Measurements from ENCODE around the gene SELENOO. TPM values are rescaled to one million over a fixed set of nuclear protein-coding genes. Genes with fewer than 3 reads are reported as not detected.
"Not testable (repeated sequence)": the region's sequence is repeated elsewhere in the genome, so short reads cannot be mapped to it uniquely, and the experiment has no call there.

The SELENOO gene
- total RNA-seq, 1 donor from 2014 or later: 23.8 TPM

DNA sequence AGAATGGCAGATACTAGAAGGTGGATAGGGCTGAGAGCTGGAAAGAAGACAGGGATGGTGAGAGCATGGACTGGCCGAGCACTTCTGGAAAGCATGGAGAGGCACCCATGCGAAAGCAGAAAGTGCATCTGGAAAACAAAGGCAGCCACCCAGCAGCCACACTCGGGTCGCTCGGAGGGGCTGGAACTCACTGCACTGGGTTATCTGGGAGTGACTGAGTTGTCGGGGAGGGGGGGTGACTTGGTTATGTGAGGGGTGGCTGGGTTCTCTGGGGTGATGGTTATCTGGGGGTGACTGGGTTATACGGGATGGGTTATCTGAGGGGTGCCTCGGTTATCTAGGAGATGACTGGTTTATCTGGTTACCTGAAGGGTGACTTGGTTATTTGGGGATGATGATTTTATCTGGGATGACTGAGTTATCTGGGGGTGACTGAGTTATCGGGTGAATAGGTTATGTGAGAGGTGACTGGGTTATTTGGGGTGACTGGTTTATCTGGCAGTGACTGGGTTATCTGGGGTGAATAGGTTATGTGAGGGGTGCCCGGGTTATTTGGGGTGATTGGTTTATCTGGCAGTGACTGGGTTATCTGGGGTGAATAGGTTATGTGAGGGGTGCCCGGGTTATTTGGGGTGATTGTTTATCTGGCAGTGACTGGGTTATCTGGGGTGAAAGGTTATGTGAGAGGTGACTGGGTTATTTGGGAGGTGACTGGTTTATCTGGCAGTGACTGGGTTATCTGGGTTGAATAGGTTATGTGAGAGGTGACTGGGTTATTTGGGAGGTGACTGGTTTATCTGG is 32.9 kb upstream of the SELENOO start:
- DNase-seq (ENCODE audit: extremely low spot score, unreplicated experiment): no peak
- TF ChIP-seq, protein P1, sequence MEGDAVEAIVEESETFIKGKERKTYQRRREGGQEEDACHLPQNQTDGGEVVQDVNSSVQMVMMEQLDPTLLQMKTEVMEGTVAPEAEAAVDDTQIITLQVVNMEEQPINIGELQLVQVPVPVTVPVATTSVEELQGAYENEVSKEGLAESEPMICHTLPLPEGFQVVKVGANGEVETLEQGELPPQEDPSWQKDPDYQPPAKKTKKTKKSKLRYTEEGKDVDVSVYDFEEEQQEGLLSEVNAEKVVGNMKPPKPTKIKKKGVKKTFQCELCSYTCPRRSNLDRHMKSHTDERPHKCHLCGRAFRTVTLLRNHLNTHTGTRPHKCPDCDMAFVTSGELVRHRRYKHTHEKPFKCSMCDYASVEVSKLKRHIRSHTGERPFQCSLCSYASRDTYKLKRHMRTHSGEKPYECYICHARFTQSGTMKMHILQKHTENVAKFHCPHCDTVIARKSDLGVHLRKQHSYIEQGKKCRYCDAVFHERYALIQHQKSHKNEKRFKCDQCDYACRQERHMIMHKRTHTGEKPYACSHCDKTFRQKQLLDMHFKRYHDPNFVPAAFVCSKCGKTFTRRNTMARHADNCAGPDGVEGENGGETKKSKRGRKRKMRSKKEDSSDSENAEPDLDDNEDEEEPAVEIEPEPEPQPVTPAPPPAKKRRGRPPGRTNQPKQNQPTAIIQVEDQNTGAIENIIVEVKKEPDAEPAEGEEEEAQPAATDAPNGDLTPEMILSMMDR (conservative IDR thresholded peaks at IDR 0.05): no peak
- Mint-ChIP-seq H3K9me3 (no peaks in the 10 kb centered on the region), H3K4me3 (peak overlapping the region; percentile 81), H3K4me1 (ENCODE audit: unreplicated experiment) (no peaks in the 10 kb centered on the region), H3K36me3 (no peaks in the 10 kb centered on the region), H3K27me3 (peaks cover 39% of the 10 kb centered on the region), H3K27ac (peak overlapping the region; percentile 74)

- peaks cover 39% of the 10 kb centered on the region for H3K27me3 Mint-ChIP-seq
- not testable (repeated sequence) for H3K4me1 Mint-ChIP-seq (ENCODE audit: unreplicated experiment); H3K9me3 Mint-ChIP-seq; DNase-seq (ENCODE audit: extremely low spot score, unreplicated experiment); H3K36me3 Mint-ChIP-seq
- peak overlapping the region; percentile 72 for H3K27ac Mint-ChIP-seq
- H3K4me3 Mint-ChIP-seq: peak overlapping the region; percentile 86
Measured at GRCh38 chr22:50168490-50169180, 32.2 kb upstream of the SELENOO start.

DNA sequence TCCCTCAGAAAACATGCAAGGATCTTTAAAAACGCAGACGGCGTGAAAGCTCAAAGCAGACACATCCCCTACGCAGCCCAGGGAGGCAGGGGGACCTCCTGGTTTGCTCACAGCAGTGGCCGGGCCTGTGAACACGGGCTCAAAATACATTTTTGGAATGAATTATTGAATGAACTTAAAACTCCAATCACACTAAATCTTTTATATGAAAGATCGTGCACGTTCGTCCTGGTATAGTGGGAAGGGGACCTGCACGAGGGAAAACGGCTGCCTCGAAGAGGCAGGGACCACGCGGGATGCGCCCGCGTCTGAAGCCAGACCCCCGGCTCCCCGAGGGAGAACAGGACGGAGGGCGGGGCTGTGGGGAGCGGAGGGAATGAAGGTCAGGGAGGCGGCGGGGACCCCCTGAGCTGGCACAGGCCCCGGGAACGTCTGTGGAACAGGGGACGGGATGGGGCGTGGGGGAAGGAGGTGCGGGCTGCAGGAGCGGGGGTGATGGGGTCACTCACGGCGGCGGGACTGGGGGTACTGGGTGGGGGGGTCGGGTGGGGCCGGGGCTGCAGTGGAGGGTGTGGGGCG is 31.5 kb upstream of the SELENOO start:
- DNase-seq (ENCODE audit: extremely low spot score, unreplicated experiment): peak; percentile 66
- Mint-ChIP-seq H3K27ac (peak overlapping the region; percentile 72), H3K9me3 (no peaks in the 10 kb centered on the region), H3K4me3 (peak overlapping the region; percentile 86), H3K36me3 (no peaks in the 10 kb centered on the region), H3K27me3 (peaks cover 42% of the 10 kb centered on the region), H3K4me1 (ENCODE audit: unreplicated experiment) (no peaks in the 10 kb centered on the region)
- TF ChIP-seq, protein P1 (conservative IDR thresholded peaks at IDR 0.05): no peak

- peaks cover 41% of the 10 kb centered on the region for H3K27me3 Mint-ChIP-seq
- H3K4me3 Mint-ChIP-seq: peak overlapping the region; percentile 59
- H3K27ac Mint-ChIP-seq: no peak overlapping the region
- H3K36me3 Mint-ChIP-seq: no peaks in the 10 kb centered on the region
- H3K4me1 Mint-ChIP-seq (ENCODE audit: unreplicated experiment): no peaks in the 10 kb centered on the region
- H3K9me3 Mint-ChIP-seq: no peaks in the 10 kb centered on the region
- DNase-seq (ENCODE audit: extremely low spot score, unreplicated experiment): no peak
- TF ChIP-seq, protein P1 (conservative IDR thresholded peaks at IDR 0.05): peak; percentile 16
Measured at GRCh38 chr22:50169774-50170341, 31.0 kb upstream of the SELENOO start.

- Mint-ChIP-seq H3K27me3 (peaks cover 37% of the 10 kb centered on the region), H3K4me1 (ENCODE audit: unreplicated experiment) (no peaks in the 10 kb centered on the region), H3K4me3 (peak within 1 kb of the TSS; percentile 85), H3K27ac (peak within 1 kb of the TSS; percentile 58), H3K9me3 (no peaks in the 10 kb centered on the region), H3K36me3 (no peaks in the 10 kb centered on the region)
- no peak for DNase-seq (ENCODE audit: extremely low spot score, unreplicated experiment)
- TF ChIP-seq, protein P1 (conservative IDR thresholded peaks at IDR 0.05): no peak
Measured at GRCh38 chr22:50170453-50171318, 30.1 kb upstream of the SELENOO start, which contains the start of gene PANX2. PANX2 (plus strand) TSS chr22:50170731; CDS start chr22:50170731, 0 bp downstream.
